ENCODE measurements around the gene LDLRAD3.

The LDLRAD3 gene

DNA sequence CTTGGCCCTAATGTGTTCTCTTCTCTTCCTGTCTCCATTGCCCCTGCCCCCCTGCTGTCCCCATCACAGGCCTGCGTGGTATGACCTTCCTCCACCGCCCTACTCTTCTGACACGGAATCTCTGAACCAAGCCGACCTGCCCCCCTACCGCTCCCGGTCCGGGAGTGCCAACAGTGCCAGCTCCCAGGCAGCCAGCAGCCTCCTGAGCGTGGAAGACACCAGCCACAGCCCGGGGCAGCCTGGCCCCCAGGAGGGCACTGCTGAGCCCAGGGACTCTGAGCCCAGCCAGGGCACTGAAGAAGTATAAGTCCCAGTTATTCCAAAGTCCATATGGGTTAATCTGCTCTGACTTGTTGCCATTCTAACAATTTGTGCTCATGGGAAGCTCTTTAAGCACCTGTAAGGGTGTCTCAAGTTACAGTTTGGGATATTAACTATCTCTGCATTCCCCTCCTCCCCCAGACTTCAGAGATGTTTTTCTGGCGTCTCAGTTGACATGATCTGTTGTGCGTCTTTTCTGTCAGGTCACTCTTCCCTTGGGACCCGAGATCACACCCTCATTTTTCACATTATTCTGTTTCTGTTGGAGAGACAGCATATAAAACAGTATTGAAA is 285.3 kb downstream of the LDLRAD3 start:
- no peak for DNase-seq (ENCODE audit: low read depth in 2 of 2, low spot score in 1 of 2)

DNA sequence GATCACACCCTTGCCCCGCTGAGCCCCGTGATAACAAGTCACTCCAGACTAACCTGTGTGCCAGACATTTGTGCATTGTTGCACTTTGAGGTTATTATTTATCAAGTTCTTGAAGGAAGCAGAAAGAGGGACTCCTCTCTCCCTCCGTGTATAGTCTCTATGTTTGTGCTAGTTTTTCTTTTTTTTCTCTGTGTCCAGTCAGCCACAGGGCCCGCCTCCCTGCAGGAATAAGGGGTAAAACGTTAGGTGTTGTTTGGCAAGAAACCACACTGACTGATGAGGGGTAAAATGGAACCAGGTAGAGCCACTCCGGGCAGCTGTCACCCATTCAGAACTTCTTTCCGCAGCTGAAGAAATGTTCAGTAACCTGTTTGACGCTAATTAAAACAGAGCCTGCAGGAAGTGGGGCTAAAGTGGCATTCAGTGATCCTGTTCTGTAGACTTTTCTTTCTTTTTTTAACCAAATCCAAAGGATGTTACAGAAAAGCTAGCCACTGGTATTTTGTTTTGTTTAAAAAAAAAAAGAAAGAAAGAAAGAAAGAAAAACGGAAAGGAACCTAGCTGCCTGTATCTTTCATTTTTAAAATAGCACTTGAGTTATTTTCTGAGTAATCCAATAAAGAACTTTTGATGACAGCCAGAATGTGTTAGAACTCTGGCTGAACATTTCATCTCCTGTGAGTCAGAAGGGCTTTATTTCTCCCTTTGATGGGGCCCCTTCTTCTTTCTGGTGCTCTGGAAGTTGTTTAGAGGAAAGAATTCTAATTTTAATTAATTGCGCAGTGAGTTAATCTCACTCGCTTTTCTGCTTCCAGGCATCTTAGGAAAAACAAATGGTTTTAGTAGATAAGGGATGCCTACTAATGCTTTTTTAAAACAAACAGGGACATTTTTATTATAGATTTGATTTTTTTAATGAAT is 287.2 kb downstream of the LDLRAD3 start:
- no peak for DNase-seq (ENCODE audit: low read depth in 2 of 2, low spot score in 1 of 2)

DNA sequence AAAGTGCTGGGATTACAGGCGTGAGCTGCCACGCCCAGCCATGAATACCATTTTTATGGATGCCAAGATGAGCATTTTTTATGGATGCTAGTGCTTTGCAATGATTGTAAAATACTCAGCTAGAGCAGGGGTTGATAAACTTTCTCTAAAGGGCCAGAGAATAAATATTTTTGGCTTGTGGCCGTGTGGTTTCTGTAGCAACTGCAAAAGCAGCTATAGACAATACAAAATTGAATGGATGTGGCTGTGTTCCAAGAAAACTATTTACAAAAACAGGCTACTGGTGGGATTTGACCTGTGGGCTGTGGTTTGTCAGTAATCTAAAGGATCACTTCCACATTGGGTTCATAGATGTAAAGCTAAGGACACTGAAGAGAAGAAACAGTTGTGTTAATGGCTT is 289.3 kb downstream of the LDLRAD3 start:
- no peak for DNase-seq (ENCODE audit: low read depth in 2 of 2, low spot score in 1 of 2)

DNA sequence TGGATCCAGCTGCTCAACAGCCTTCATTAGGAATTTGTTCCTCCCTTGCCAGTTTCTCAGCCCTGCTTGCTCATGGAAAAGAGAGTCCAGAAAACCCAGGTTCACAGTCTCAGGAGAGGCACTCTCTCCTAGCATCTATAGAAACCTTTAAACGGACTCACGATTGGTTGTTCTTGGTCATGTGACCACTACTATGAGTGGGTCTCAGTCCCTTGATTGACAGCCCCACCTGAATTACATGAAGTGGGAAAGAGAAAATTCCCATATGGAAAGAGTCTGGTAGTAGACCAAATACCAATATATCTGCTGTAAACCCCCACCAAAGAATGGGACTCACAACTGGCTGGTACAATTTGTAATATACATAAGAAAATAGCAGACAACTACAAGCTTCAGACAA is 291.0 kb downstream of the LDLRAD3 start:
- DNase-seq (ENCODE audit: low read depth in 2 of 2, low spot score in 1 of 2), result no peak

DNA sequence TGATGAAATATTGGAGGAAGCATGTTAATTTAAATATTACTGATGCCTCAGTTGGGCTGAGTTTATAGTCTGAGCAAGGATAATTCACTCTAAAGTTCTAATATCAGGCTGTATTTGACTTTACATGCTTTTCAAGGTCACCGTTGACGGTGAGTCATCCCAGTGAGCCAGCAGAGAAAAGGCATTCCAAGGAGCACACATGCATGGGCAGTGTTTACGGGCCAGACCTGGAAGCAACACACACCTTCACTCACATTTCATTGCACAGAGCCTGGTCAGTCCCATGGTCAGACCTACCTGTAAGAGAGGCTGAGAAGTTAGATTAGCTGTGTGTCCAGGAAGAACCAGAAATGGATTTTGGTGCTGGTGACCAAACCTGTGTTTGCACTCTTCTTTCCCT is 291.9 kb downstream of the LDLRAD3 start:
- DNase-seq (ENCODE audit: low read depth in 2 of 2, low spot score in 1 of 2), result no peak

DNA sequence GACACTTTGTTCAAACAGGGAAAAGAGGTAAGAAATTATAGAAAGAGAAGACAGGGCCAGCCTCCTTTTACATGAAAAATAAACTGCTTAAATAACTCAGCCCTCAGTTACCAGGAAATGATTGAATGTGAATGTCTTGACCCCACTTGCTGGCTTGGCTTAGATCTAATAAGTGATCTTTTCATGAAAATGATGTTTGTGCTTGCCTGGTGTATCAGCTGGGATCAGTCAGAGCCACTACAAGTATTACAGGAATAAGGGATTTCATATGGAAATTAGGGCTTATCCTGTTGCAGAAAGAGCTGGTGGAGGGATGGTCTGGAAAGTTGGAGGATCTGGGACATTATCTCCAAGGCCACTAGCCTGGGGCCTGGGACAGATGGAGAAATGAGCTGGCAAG is 293.5 kb downstream of the LDLRAD3 start:
- DNase-seq (ENCODE audit: low read depth in 2 of 2, low spot score in 1 of 2), result no peak

DNA sequence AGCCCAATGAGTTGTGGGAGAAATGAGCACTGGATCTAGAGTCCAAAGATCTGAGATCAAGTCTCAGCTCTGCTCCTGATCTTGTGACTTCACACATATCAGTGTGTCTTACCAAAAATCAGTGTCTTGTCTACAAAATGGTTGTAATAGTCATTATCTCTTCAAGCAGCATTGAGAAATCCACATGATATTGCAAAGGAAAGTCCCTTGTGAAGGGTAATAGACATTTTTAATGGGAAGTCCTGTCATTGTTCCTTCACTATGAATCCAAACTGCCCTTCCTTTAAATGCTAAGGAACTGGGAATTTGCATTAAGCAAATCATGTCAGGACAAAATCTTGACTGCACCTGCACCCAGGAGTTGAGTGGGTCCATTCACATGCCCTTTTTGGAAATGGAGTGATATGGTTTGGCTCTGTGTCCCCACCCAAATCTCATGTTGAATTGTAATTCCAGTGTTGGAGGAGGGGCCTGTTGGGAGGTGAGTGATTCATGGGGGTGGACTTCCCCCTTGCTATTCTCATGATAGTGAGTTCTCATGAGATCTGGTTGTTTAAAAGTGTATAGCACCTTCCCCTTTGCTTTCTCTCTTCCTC is 294.3 kb downstream of the LDLRAD3 start:
- no peak for DNase-seq (ENCODE audit: low read depth in 2 of 2, low spot score in 1 of 2)

DNA sequence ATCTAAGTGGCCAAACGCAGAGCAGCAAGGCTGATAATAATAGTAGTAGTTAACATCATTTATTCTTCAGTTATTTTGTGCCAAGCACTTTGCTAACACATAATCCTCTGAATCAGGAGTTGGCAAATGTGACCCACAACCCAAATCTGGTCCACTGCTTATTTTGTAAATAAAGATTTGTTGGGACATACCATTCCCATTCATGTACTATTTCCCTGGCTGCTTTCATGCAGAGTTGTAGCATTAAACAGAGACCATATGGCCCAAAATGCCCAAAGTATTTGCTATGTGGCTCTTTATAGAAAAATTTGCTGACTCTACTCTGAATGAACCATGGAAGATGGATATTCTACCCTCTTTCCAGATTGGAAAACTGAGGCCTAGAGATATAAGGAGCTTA is 295.0 kb downstream of the LDLRAD3 start:
- DNase-seq (ENCODE audit: low read depth in 2 of 2, low spot score in 1 of 2), result no peak

DNA sequence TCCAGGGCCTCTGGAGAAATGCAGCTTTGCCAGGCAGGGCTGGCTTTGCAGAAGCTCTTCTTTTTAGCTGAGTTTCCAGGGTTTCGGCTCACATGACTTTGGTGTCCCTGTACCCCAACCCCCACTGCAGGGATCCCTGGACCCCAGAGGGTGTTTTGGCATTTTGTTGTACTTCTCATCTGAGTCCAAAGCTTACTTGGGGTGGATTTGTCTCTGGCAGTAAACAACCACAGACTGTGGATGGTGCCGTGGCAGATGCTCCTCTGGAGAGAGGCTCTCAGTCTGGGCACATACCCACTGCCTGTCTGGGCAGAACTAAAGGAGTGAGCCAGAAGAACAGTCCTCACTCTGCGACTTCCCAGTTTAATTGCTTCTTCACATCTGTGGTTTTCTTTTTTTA is 295.8 kb downstream of the LDLRAD3 start:
- DNase-seq (ENCODE audit: low read depth in 2 of 2, low spot score in 1 of 2), result no peak

DNA sequence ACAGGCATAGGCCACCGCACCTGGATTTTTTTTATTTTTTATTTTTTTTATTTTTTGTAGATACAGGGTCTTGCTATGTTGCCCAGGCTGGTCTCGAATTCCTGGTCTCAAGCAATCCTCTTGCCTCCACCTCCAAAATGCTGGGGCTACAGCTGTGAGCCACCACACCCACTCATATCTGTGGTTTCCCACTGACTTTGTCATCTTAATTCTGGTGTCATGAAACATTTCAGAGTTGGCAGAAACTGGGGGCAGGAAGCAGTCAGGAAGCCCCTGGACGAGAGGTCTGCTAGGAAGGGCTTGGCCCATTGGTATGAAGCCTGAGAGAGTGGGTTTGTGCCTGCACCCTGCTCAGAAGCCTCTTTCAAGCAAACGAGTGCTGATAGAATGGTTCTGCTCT is 296.3 kb downstream of the LDLRAD3 start:
- DNase-seq (ENCODE audit: low read depth in 2 of 2, low spot score in 1 of 2), result no peak

DNA sequence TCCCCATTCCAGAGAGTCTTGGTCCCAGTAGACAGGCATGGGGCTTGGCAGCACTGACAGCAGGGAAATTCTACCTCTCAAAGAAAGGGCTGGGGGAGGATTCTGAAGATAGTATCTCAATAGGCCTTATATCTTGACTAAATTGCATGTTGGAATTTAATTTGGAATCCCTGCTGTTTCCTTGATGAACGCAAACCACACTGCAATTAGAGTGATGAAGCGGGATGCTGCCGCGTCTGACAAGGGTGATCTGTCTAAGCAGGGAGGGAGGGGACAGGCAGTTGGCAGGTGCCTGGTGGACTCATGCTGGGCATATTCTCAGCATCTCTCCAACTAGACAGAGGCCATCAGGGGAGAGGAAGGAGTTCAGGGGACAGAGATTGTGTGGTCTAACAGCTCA is 296.9 kb downstream of the LDLRAD3 start:
- no peak for DNase-seq (ENCODE audit: low read depth in 2 of 2, low spot score in 1 of 2)

DNA sequence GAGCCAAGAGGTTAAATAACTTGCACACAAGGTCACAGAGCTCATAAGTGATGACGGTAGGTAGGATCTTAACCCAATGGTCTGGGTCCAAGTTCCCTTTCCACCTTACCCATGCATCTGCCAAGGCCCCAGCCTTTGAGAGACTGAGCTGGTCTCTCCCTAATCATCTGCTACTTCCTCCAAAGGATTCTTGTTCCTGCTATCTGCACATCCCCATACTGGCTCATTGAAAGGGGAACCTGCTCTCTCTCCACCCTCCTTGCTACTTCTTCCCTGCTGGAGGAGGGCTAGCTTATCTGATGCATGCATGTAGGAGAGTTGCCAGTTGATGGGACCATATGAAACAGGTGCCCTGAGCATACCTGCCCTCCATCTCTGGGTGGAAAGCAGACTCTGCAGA is 297.6 kb downstream of the LDLRAD3 start:
- DNase-seq (ENCODE audit: low read depth in 2 of 2, low spot score in 1 of 2), result no peak

DNA sequence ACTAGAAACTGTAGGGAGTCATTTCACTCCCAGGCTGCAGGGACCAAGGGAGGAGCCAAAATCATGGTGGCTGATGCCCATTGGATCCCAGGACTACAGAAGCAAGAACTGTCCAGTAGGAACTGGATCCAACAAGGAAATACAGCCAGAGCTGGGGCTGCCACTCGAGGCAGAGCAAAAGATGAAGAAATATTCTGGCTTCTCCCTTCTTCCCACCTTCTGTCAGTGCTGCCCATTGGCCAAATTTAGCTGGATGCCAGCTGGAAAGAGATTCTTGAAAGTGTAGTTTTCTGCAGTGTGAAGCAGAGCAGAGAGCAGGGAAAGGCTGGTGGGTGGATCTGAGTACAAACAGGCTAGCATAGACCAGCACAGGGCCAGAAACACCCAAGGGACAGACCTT is 299.8 kb downstream of the LDLRAD3 start:
- DNase-seq (ENCODE audit: low read depth in 2 of 2, low spot score in 1 of 2), result no peak

DNA sequence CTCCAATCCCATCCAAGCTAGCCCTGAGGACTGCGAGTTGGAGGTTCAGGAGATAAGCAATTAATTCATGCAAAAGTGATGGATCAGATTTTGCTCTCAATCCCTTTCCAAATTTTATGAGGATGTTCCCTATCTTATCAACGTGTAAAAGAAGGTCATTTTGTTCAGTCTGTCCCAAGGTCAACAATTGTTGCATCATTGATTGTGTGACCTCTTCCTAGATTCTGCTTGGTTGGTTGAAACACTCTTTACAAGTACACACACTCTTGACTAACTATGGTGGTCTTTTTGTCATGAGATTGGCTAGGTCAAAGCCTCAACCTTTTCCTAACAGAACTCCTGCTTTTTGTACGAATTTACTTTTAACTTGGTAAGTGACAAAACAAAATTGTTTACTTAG is 303.6 kb downstream of the LDLRAD3 start:
- DNase-seq (ENCODE audit: low read depth in 2 of 2, low spot score in 1 of 2), result no peak

DNA sequence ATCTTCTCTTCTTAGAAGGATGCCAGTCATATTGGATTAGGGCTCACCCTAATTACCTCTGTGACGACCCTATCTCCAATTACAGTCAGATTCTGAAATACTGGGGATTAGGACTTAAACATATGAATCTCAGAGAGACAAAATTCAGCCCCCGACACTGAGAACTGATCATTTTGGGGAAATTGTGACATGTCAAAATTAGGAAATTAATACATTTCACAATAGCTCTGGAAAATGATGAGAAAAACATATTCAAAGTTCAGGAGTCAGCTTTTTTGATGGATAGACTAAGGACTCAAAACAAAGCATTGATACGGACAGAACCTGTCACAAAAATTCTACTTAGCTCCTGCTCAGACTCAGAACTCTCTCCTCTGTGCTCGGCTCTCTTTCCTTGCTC is 304.6 kb downstream of the LDLRAD3 start:
- DNase-seq (ENCODE audit: low read depth in 2 of 2, low spot score in 1 of 2), result no peak

DNA sequence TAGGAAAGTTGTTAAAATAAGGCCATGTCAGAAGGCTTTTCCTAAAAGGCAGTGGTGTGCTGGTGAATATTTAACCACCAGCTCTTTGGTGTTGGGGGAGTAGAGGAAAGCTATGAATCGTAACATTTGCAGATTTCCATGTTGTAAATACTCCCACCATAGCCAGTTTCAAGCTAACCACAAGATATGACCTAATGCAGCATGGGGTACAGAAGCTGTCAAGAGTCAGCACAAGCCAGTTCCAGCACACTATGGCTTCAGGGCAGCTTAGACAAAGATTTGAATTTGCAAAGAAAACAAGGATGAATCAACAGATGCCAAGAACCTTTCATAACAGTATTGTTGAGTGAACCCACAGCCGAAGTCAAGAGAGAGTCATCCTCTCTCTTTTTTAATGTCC is 305.4 kb downstream of the LDLRAD3 start:
- no peak for DNase-seq (ENCODE audit: low read depth in 2 of 2, low spot score in 1 of 2)

DNA sequence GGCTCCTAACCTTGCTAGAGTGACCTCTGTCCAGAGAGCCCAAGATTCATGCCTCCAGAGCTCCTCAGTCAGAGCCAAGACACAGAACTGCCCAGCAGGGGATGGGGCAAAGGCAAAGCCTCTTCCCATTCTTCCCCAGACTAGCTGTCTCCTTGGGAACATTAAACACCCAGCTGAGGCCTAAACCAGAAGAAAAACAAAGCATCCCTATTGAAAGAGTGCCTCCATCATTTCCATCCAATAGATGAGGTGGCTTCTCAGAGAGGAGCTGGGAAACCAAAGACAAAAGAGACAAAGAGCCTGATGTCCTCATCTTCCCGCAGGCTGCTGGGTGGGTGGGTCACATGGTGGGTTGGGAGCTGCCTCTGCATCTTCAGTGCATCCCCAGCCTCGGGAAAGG is 308.0 kb downstream of the LDLRAD3 start:
- no peak for DNase-seq (ENCODE audit: low read depth in 2 of 2, low spot score in 1 of 2)

DNA sequence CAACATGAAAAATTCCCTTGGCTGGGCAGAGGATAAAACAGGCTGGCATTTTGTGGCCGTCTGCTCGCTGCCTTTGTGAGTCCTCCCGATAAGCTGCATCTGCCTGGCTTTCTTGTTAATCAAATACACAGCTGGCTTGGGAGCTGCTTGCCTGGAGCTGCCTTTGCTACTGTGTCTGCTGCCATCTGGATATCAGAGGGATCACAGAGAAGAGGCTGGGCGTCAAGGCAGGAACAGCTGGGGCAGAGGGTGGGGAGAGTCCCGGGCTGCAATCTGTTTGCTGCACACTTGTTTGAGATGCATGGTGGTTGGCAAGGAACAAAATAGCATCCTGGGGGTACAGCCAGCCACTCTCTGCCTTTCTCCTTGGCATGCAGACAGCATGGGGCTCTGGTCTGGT is 309.4 kb downstream of the LDLRAD3 start:
- DNase-seq (ENCODE audit: low read depth in 2 of 2, low spot score in 1 of 2), result no peak

DNA sequence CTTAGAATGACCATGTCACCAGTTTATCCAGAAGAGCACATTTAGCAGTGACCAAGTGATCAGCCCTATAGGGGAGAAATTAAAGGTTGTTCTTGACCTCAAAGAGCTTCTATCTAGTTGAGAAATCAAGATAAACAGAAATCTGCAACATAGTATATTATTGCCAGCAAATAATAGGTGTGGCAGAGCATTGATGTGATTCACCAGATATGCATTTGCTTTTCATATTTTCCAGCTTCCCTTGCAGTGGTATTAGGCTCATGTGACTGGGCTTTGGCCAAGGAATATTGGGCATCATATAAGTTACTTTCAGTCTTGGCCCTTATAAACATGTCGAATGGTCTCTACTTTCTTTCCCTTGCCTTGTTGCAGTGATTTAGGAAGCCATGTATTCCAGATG is 310.9 kb downstream of the LDLRAD3 start:
- DNase-seq (ENCODE audit: low read depth in 2 of 2, low spot score in 1 of 2), result no peak

DNA sequence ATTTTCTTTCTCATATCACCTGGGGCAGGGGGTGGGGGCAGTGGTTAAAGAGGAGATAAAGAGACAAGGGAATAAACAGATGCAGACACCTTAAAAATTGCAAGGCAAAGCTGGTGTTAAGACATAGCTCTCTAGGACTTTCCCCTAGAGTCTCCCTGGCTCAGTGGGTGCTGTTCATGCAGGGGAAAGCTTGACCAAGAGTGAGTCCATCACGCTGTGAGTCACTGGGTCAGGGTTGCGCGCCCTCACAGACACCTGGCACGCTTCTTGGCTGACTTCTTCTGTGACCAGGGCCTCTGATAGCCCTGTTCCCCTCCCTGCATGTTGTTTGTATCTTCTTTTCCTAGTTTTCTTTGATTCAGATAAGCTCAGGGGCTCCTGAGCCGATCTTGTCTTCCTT is 313.5 kb downstream of the LDLRAD3 start:
- DNase-seq (ENCODE audit: low read depth in 2 of 2, low spot score in 1 of 2), result no peak

DNA sequence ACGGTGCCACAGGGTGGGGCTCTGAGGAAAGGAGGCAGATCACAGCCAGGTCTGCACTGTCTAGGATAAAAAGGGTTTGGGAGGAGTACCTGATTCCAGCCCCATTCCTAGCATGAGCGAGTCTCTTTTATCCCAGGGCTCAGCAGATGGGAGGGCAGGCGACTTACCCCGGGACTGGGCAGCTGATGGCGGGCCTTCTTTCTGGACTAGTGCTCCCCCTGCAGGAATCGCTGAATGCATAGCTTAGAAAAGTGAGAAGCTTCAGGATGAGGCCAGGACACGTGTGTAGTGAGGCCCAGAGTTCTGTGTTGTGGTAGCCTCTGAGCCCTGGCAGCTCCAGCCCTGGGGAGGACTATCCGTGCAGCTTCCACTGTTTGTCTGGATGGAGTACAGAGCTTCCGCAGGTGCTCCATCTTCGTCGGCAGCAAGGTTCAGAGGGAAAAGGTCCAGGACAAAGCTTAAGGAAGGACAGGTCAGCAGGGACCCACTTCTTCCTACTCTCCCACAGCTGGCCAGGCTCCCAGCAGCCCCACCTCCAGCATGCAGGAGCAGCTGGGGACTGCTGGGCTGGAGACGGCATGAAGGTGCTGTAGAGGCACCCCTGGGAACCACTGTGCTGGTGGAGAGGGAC is 315.0 kb downstream of the LDLRAD3 start:
- no peak for DNase-seq (ENCODE audit: low read depth in 2 of 2, low spot score in 1 of 2)

DNA sequence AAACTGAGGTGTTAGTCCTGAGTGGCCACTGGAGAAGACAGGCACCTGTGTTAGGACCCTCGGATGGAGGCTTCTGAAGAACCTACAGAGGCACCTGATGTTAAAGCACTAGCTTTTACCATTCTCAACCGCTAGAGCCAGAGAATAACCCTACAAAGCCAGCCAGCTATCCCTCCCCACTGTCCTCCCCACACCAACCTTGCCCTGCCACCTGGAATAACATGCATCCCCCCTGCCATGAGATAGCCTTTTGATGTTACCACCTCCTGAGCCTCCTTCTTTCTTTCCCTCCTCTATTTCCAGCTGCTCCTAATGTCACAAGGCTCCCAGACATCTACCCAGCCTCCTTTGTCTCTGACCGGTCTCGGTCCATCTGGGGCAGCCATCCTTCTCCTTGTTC is 317.2 kb downstream of the LDLRAD3 start:
- DNase-seq (ENCODE audit: low read depth in 2 of 2, low spot score in 1 of 2), result no peak
